GM23338 (cell line): ENCODE data around the gene MARCHF9. TPM values are rescaled to one million over a fixed set of nuclear protein-coding genes. Genes with fewer than 3 reads are reported as not detected.

Experiments
- ATAC-seq: fragments of 200-7000 bp; cut with Tn5 transposase; 3 replicates; pipeline ENCODE4 v1.9.1; 2020
- DNase-seq: peaks from one replicate; pipeline ENCODE4 v3.0.0-alpha.2; 2015; ENCODE audit warnings: low spot score
- H2AFZ ChIP-seq: fragments of 200-600 bp; sonication (generic); 2 replicates; pipeline ENCODE4 v1.8.0; 2016; ENCODE audit warnings: antibody characterized with exemption, mild to moderate bottlenecking, moderate library complexity
- H3F3A ChIP-seq: fragments of 200-600 bp; sonication (generic); replicated peaks from 2 replicates; pipeline ENCODE4 v1.8.0; 2017; ENCODE audit warnings: antibody characterized with exemption, mixed run types, low read depth
- H3K27ac ChIP-seq: fragments of 200-600 bp; sonication (generic); 2 replicates; pipeline ENCODE4 v1.6.1; 2016; ENCODE audit warnings: low read depth
- H3K27me3 ChIP-seq: fragments of 200-600 bp; sonication (generic); 2 replicates; pipeline ENCODE4 v1.8.0; 2016; ENCODE audit warnings: mild to moderate bottlenecking, mixed run types, moderate library complexity; ENCODE audit not compliant: insufficient read depth
- H3K36me3 ChIP-seq: fragments of 200-600 bp; sonication (generic); 2 replicates; pipeline ENCODE4 v1.8.0; 2016; ENCODE audit warnings: mild to moderate bottlenecking; ENCODE audit not compliant: insufficient read depth
- H3K4me1 ChIP-seq: fragments of 200-600 bp; sonication (generic); 2 replicates; pipeline ENCODE4 v1.8.0; 2016; ENCODE audit warnings: mild to moderate bottlenecking, moderate library complexity; ENCODE audit not compliant: insufficient read depth
- H3K4me2 ChIP-seq: fragments of 200-600 bp; sonication (generic); 2 replicates; pipeline ENCODE4 v1.7.1; 2017; ENCODE audit warnings: mixed run types
- H3K4me3 ChIP-seq: fragments of 200-600 bp; sonication (generic); 2 replicates; pipeline ENCODE4 v1.6.1; 2016; ENCODE audit warnings: mixed run types
- H3K79me2 ChIP-seq: fragments of 200-600 bp; sonication (generic); replicated peaks from 2 replicates; pipeline ENCODE4 v1.8.0; 2017; ENCODE audit warnings: mild to moderate bottlenecking; ENCODE audit not compliant: insufficient read depth
- H3K9me2 ChIP-seq: fragments of 200-600 bp; sonication (generic); 2 replicates; pipeline ENCODE4 v1.8.0; 2017; ENCODE audit not compliant: insufficient read depth
- H4K20me1 ChIP-seq: fragments of 200-600 bp; sonication (generic); replicated peaks from 2 replicates; pipeline ENCODE4 v1.8.0; 2017; ENCODE audit warnings: mild to moderate bottlenecking; ENCODE audit not compliant: insufficient read depth
- H3K27ac Mint-ChIP-seq: 2 replicates; pipeline ENCODE4 v1.8.0; 2020; ENCODE audit warnings: inconsistent platforms, mild to moderate bottlenecking, moderate library complexity, mixed read lengths
- H3K27me3 Mint-ChIP-seq: 3 replicates; pipeline ENCODE4 v1.8.0; 2022; ENCODE audit warnings: low read depth, mild to moderate bottlenecking, moderate library complexity, mixed read lengths, inconsistent platforms; ENCODE audit not compliant: insufficient read depth, poor library complexity
- H3K36me3 Mint-ChIP-seq: 3 replicates; pipeline ENCODE4 v1.8.0; 2021; ENCODE audit warnings: low read depth, mild to moderate bottlenecking, inconsistent platforms, moderate library complexity, mixed read lengths
- H3K4me1 Mint-ChIP-seq: 3 replicates; pipeline ENCODE4 v1.8.0; 2020; ENCODE audit warnings: mild to moderate bottlenecking, inconsistent platforms, mixed read lengths
- H3K4me3 Mint-ChIP-seq: 3 replicates; pipeline ENCODE4 v1.8.0; 2021; ENCODE audit warnings: moderate library complexity, mild to moderate bottlenecking, inconsistent platforms, mixed read lengths
- H3K9me3 Mint-ChIP-seq: 3 replicates; pipeline ENCODE4 v1.8.0; 2020; ENCODE audit warnings: moderate library complexity, mild to moderate bottlenecking, inconsistent platforms, mixed read lengths
- CREB1 ChIP-seq: fragments of 250-450 bp; sonication (Bioruptor Pico); IDR thresholded peaks from 2 replicates; pipeline ENCODE4 v1.5.0; 2020; ENCODE audit warnings: low read depth, mild to moderate bottlenecking, moderate library complexity
- CTCF ChIP-seq, 2 experiments: fragments of 200-600 bp in 1 of 2; sonication (generic) in 1 of 2; conservative IDR thresholded peaks; 2 replicates each; pipeline versions ENCODE4 v1.5.1 to v1.6.1; 2016 to 2017; ENCODE audit warnings: antibody characterized with exemption in 2 of 2, low read depth in 2 of 2, mild to moderate bottlenecking in 2 of 2, moderate library complexity in 1 of 2
- EZH2 ChIP-seq: fragments of 200-600 bp; sonication (generic); IDR thresholded peaks from one replicate; pipeline ENCODE4 v1.8.0; 2017; ENCODE audit warnings: antibody characterized with exemption, mild to moderate bottlenecking, low read depth; ENCODE audit not compliant: unreplicated experiment
- EZH2phosphoT487 ChIP-seq: fragments of 200-600 bp; sonication (generic); IDR thresholded peaks from one replicate; pipeline ENCODE4 v1.8.1; 2018; ENCODE audit warnings: antibody characterized with exemption; ENCODE audit not compliant: unreplicated experiment
- JUNB ChIP-seq: IDR thresholded peaks from one replicate; pipeline ENCODE4 v1.6.1; 2016; ENCODE audit warnings: antibody characterized with exemption; ENCODE audit not compliant: unreplicated experiment
- NANOG ChIP-seq: IDR thresholded peaks from 2 replicates; pipeline ENCODE4 v1.6.1; 2016; ENCODE audit warnings: antibody characterized with exemption, borderline replicate concordance
- POLR2AphosphoS5 ChIP-seq: IDR thresholded peaks from 2 replicates; pipeline ENCODE4 v1.6.1; 2016; ENCODE audit warnings: antibody characterized with exemption, low read depth
- REST ChIP-seq: IDR thresholded peaks from one replicate; pipeline ENCODE4 v1.6.1; 2018; ENCODE audit warnings: antibody characterized with exemption; ENCODE audit not compliant: unreplicated experiment
- STAT1 ChIP-seq: IDR thresholded peaks from one replicate; pipeline ENCODE4 v1.6.1; 2016; ENCODE audit warnings: antibody characterized with exemption; ENCODE audit not compliant: unreplicated experiment
- ZNF114 ChIP-seq: fragments of 250-450 bp; sonication (Bioruptor Pico); IDR thresholded peaks from 2 replicates; pipeline ENCODE4 v1.5.0; 2020; ENCODE audit warnings: mild to moderate bottlenecking, moderate library complexity
- ZNF331 ChIP-seq: fragments of 250-450 bp; sonication (Bioruptor Pico); IDR thresholded peaks from 2 replicates; pipeline ENCODE4 v1.5.0; 2020; ENCODE audit warnings: low read depth, mild to moderate bottlenecking, moderate library complexity
- ZNF462 ChIP-seq: fragments of 250-450 bp; sonication (Bioruptor Pico); IDR thresholded peaks from 2 replicates; pipeline ENCODE4 v1.5.0; 2020; ENCODE audit warnings: mild to moderate bottlenecking, moderate library complexity
- polyA plus RNA-seq: library from polyadenylated mRNA; unstranded; fragments of >200 nt; fragmentation: Nextera tagmentation; extraction: Ambion mirVana; gene quantifications from 2 replicates; pipeline ENCODE4 v1.2.1, GENCODE V29; 2016
- total RNA-seq: library from RNA; depleted of rRNA; stranded (reverse); fragments of >200 nt; shearing (Covaris generic); gene quantifications from 2 replicates; pipeline ENCODE4 v1.2.3, GENCODE V29; 2014
- TF ChIP-seq, protein P1 (sequence below): IDR thresholded peaks from 2 replicates; pipeline ENCODE4 v1.6.1; 2016; ENCODE audit warnings: antibody characterized with exemption

Gene MARCHF9
- total and polyA plus RNA-seq, 2 experiments from 2014 or later: 2.9 to 3.3 TPM

- Mint-ChIP-seq H3K27ac (no peak overlapping the region), H3K9me3 (peaks cover 2% of the 10 kb centered on the region), H3K36me3 (no peaks in the 10 kb centered on the region; the same call in 2 of the 3 replicates), H3K4me1 (peaks cover 40% of the 10 kb centered on the region), H3K4me3 (peak overlapping the region; percentile 67), H3K27me3 (peaks cover 74% of the 10 kb centered on the region)
- Histone ChIP-seq H3K4me1 (peaks cover 19% of the 10 kb centered on the region), H2AFZ (no peak overlapping the region; the same call in 1 of the 2 replicates), H3K27me3 (peaks cover 96% of the 10 kb centered on the region), H3K4me3 (peak overlapping the region; percentile 62), H3K79me2 (no peaks in the 10 kb centered on the region), H3K9me2 (no peaks in the 10 kb centered on the region), H4K20me1 (no peaks in the 10 kb centered on the region), H3K36me3 (no peaks in the 10 kb centered on the region), H3F3A (peaks cover 10% of the 10 kb centered on the region), H3K27ac (no peak overlapping the region), H3K4me2 (peak overlapping the region; percentile 91)
- TF ChIP-seq ZNF462 (CRISPR knock-in tag) (no peak), CTCF (conservative IDR thresholded peaks at IDR 0.05; ENCODE audit: low read depth in 2 of 2) (no peak), REST (no peak), NANOG (no peak), ZNF331 (no peak), EZH2 (no peak), JUNB (no peak), EZH2phosphoT487 (no peak), ZNF114 (no peak), CREB1 (CRISPR knock-in tag) (no peak), STAT1 (no peak), POLR2AphosphoS5 (no peak)
- TF ChIP-seq, protein P1, sequence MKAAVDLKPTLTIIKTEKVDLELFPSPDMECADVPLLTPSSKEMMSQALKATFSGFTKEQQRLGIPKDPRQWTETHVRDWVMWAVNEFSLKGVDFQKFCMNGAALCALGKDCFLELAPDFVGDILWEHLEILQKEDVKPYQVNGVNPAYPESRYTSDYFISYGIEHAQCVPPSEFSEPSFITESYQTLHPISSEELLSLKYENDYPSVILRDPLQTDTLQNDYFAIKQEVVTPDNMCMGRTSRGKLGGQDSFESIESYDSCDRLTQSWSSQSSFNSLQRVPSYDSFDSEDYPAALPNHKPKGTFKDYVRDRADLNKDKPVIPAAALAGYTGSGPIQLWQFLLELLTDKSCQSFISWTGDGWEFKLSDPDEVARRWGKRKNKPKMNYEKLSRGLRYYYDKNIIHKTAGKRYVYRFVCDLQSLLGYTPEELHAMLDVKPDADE: no peak
- no peak for DNase-seq
- ATAC-seq: no peak
Observed at GRCh38 chr12:57739387-57739786, 15.5 kb upstream of the MARCHF9 start.
